Iris pigment epithelial cell (primary cell): ENCODE measurements around the gene TEKT2.

Experiments used
- DNase-seq: peaks from one replicate; pipeline ENCODE4 v3.0.0-alpha.2; 2011; ENCODE audit warnings: low read depth

The TEKT2 gene

GRCh38 chr1:36106269-36106668, 22.4 kb downstream of the TEKT2 start:
- no peak for DNase-seq

- no peak for DNase-seq
Observed at GRCh38 chr1:36107394-36107793, 23.5 kb downstream of the TEKT2 start.

GRCh38 chr1:36108314-36108713, 24.4 kb downstream of the TEKT2 start:
- DNase-seq, result peak; percentile 83

GRCh38 chr1:36109041-36109679, 25.3 kb downstream of the TEKT2 start:
- peak; percentile 95 for DNase-seq

GRCh38 chr1:36111151-36111550, 27.3 kb downstream of the TEKT2 start:
- DNase-seq, result no peak

- no peak for DNase-seq
Observed at GRCh38 chr1:36112823-36113222, 28.9 kb downstream of the TEKT2 start.

GRCh38 chr1:36114371-36114770, 30.5 kb downstream of the TEKT2 start:
- DNase-seq, result no peak

GRCh38 chr1:36115200-36115669, 31.3 kb downstream of the TEKT2 start:
- peak; percentile 72 for DNase-seq

GRCh38 chr1:36115931-36116330, 32.0 kb downstream of the TEKT2 start:
- peak; percentile 68 for DNase-seq

GRCh38 chr1:36116901-36117300, 33.0 kb downstream of the TEKT2 start:
- no peak for DNase-seq

- DNase-seq, result no peak
Observed at GRCh38 chr1:36118447-36119204, 34.7 kb downstream of the TEKT2 start.

GRCh38 chr1:36119456-36119855, 35.6 kb downstream of the TEKT2 start:
- DNase-seq, result no peak

GRCh38 chr1:36122062-36123030, 38.5 kb downstream of the TEKT2 start:
- DNase-seq, result no peak

GRCh38 chr1:36123356-36123755, 39.5 kb downstream of the TEKT2 start:
- DNase-seq, result peak; percentile 51

- no peak for DNase-seq
Observed at GRCh38 chr1:36124404-36125128, 40.7 kb downstream of the TEKT2 start.

- DNase-seq, result no peak
Observed at GRCh38 chr1:36125129-36125991, 41.5 kb downstream of the TEKT2 start, which contains the start of gene COL8A2. Gene COL8A2 (minus strand): TSS chr1:36125222. CDS start chr1:36100242, 24,980 bp downstream.

- DNase-seq, result no peak
Observed at GRCh38 chr1:36126005-36126716, 42.3 kb downstream of the TEKT2 start.

- no peak for DNase-seq
Observed at GRCh38 chr1:36126797-36127500, 43.1 kb downstream of the TEKT2 start.
